SK-N-SH (cell line): ENCODE results near the gene WRNIP1. TPM values are rescaled to one million over a fixed set of nuclear protein-coding genes. Genes with fewer than 3 reads are reported as not detected.

Experiments
- CTCF ChIA-PET: fragments of 300-600, 350-600 bp; formaldehyde crosslinking; extraction: SDS; loops from one replicate; lab custom pipeline; 2021; lab: Yijun Ruan, JAX
- POLR2A ChIA-PET: fragments of 350-600 bp; sonication (Branson Sonifier 250); formaldehyde crosslinking; extraction: SDS; loops from one replicate; lab custom pipeline; 2020; ENCODE audit warnings: antibody characterized with exemption, inconsistent platforms; lab: Yijun Ruan, JAX
- DNase-seq: peaks from one replicate; pipeline ENCODE4 v3.0.0; 2012
- H2AFZ ChIP-seq: fragments of 200-600 bp; sonication (generic); 2 replicates; pipeline ENCODE4 v1.8.1; 2016; ENCODE audit warnings: antibody characterized with exemption, mild to moderate bottlenecking, low read depth
- H3F3A ChIP-seq: fragments of 200-600 bp; sonication (generic); replicated peaks from 2 replicates; pipeline ENCODE3; 2016; ENCODE audit warnings: antibody characterized with exemption, mild to moderate bottlenecking; ENCODE audit not compliant: insufficient read depth
- H3K27ac ChIP-seq, 2 experiments: fragments of 200-500 bp in 1 of 2; fragments of 200-600 bp in 1 of 2; sonication (Bioruptor generic) in 1 of 2; sonication (generic), shearing (Covaris generic) in 1 of 2; 2 replicates each; pipeline versions ENCODE4 v1.5.1 to v1.6.1; 2014 to 2016; ENCODE audit warnings: low read depth in 2 of 2, inconsistent platforms in 1 of 2, low read length in 1 of 2, mild to moderate bottlenecking in 1 of 2, mixed read lengths in 1 of 2
- H3K27me3 ChIP-seq: fragments of 200-600 bp; sonication (generic), shearing (Covaris generic); 2 replicates; pipeline ENCODE4 v1.6.1; 2016; ENCODE audit warnings: mixed run types; ENCODE audit not compliant: insufficient read depth
- H3K36me3 ChIP-seq, 2 experiments: fragments of 200-500 bp in 1 of 2; fragments of 200-600 bp in 1 of 2; sonication (Bioruptor generic) in 1 of 2; sonication (generic) in 1 of 2; replicated peaks in 1 of 2; 2 replicates each; pipeline versions ENCODE3 to v1.5.1; 2014 to 2016; ENCODE audit warnings: low read length in 1 of 2, mild to moderate bottlenecking in 1 of 2; ENCODE audit not compliant: insufficient read depth in 2 of 2, control insufficient read depth in 1 of 2
- H3K4me1 ChIP-seq, 2 experiments: fragments of 200-500 bp in 1 of 2; fragments of 200-600 bp in 1 of 2; sonication (Bioruptor generic) in 1 of 2; sonication (generic), shearing (Covaris generic) in 1 of 2; 2 replicates each; pipeline versions ENCODE4 v1.5.1 to v1.6.1; 2014 to 2016; ENCODE audit warnings: low read depth in 1 of 2, low read length in 1 of 2, mixed run types in 1 of 2; ENCODE audit not compliant: insufficient read depth in 2 of 2, control insufficient read depth in 1 of 2
- H3K4me2 ChIP-seq: fragments of 200-600 bp; sonication (generic), shearing (Covaris generic); 2 replicates; pipeline ENCODE4 v1.6.1; 2017; ENCODE audit warnings: mixed run types
- H3K4me3 ChIP-seq, 2 experiments: fragments of 200-500 bp in 1 of 2; fragments of 200-600 bp in 1 of 2; sonication (Bioruptor generic) in 1 of 2; sonication (generic), shearing (Covaris generic) in 1 of 2; 2 replicates each; pipeline versions ENCODE4 v1.5.1 to v1.8.1; 2014 to 2016; ENCODE audit warnings: low read depth in 2 of 2, inconsistent platforms in 1 of 2, low read length in 1 of 2, mild to moderate bottlenecking in 1 of 2, mixed read lengths in 1 of 2, moderate library complexity in 1 of 2
- H3K79me2 ChIP-seq: fragments of 200-600 bp; sonication (generic); 2 replicates; pipeline ENCODE4 v1.8.1; 2017; ENCODE audit warnings: mild to moderate bottlenecking; ENCODE audit not compliant: insufficient read depth
- H3K9ac ChIP-seq: fragments of 200-600 bp; sonication (generic); 2 replicates; pipeline ENCODE4 v1.6.1; 2017; ENCODE audit warnings: mixed run types
- H3K9me2 ChIP-seq: fragments of 200-600 bp; sonication (generic); 2 replicates; pipeline ENCODE4 v1.6.1; 2017; ENCODE audit warnings: mixed run types
- H3K9me3 ChIP-seq: fragments of 200-600 bp; sonication (generic); 2 replicates; pipeline ENCODE4 v1.6.1; 2017; ENCODE audit warnings: mixed run types, mild to moderate bottlenecking, moderate library complexity
- H4K20me1 ChIP-seq: fragments of 200-600 bp; sonication (generic); 2 replicates; pipeline ENCODE4 v1.6.1; 2017; ENCODE audit warnings: mild to moderate bottlenecking, mixed run types; ENCODE audit not compliant: insufficient read depth
- FOXJ3 ChIP-seq: sonication (generic); formaldehyde crosslinking; IDR thresholded peaks from 2 replicates; pipeline ENCODE4 v1.5.1; 2020; ENCODE audit warnings: mild to moderate bottlenecking, missing genetic modification reagents
- FOXM1 ChIP-seq: IDR thresholded peaks from 2 replicates; pipeline ENCODE4 v1.4.0; 2012; ENCODE audit warnings: low read depth, mild to moderate bottlenecking
- GABPA ChIP-seq: IDR thresholded peaks from 2 replicates; pipeline ENCODE4 v1.4.0; 2012; ENCODE audit warnings: low read depth, mild to moderate bottlenecking
- GATA2 ChIP-seq: sonication (generic); formaldehyde crosslinking; IDR thresholded peaks from 2 replicates; pipeline ENCODE4 v1.5.0; 2020; ENCODE audit warnings: mild to moderate bottlenecking, missing genetic modification reagents
- NFIC ChIP-seq: IDR thresholded peaks from 2 replicates; pipeline ENCODE4 v1.4.0; 2012; ENCODE audit warnings: borderline replicate concordance
- NRF1 ChIP-seq: IDR thresholded peaks from 2 replicates; pipeline ENCODE4 v1.6.1; 2012; ENCODE audit warnings: low read depth, mild to moderate bottlenecking, low read length
- POLR2AphosphoS5 ChIP-seq: IDR thresholded peaks from 2 replicates; pipeline ENCODE4 v1.6.1; 2012; ENCODE audit warnings: low read depth, low read length
- SIN3A ChIP-seq: IDR thresholded peaks from 2 replicates; pipeline ENCODE4 v1.6.1; 2012; ENCODE audit warnings: low read depth, mild to moderate bottlenecking, low read length, moderate library complexity, borderline replicate concordance
- WGBS: methylation state at CpG from one replicate; pipeline ENCODE4 v1.1.6; 2017; ENCODE audit warnings: low lambda C conversion rate; 5-methylcytosine and 5-hydroxymethylcytosine counted together
- polyA plus RNA-seq, 3 experiments: library from polyadenylated mRNA; depleted of rRNA; stranded (reverse); fragments of >200 nt; gene quantifications; 2 replicates each; pipeline ENCODE4 v1.2.3, GENCODE V29; 2012
- TF ChIP-seq, protein P1 (sequence below): IDR thresholded peaks from 2 replicates; pipeline ENCODE4 v1.4.0; 2012; ENCODE audit warnings: low read depth, borderline replicate concordance
- TF ChIP-seq, protein P2 (sequence below): fragments of 150-350 bp; IDR thresholded peaks from 2 replicates; pipeline ENCODE4 v1.6.1; 2017; ENCODE audit warnings: antibody characterized with exemption, low read length, low read depth, borderline replicate concordance

The WRNIP1 gene
- polyA plus RNA-seq, 1 of the 3 experiments (the other 2 are of a cell fraction): 47.5 TPM

DNA sequence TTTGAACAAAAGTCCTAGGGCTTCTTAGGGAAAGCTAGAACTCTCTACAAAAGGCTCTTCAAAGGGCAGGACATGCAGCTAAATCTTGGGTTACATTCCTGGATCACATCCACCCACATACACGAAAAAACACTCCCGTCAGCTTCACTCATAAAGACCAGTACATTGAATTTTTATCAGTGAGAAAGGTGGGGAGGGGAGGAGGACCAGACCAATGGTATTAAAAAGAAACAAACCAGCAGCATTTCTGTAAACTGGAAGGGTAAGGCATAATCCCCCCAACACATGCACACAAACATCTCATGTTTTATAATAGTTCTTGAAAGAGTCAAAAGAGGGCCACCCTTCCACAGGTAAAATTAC, 46.1 kb upstream of the WRNIP1 start:
- H2AFZ ChIP-seq: no peak overlapping the region
- WGBS: 63% methylated on average over 2 of the region's 2 CpGs
- ChIA-PET CTCF (interaction anchor here (1.5 to 1.6 kb wide), 2 partner anchors 14 to 19 kb away, joined by 3 to 8 read pairs; no protein-coding TSS in a partner anchor), POLR2A (interaction anchor here (0.6 kb wide), 1 partner anchor 510 kb away, joined by 3 read pairs; no protein-coding TSS in a partner anchor)
- no peak overlapping the region for H3K27ac ChIP-seq
- no peaks in the 10 kb centered on the region for H3K79me2 ChIP-seq
- H3K4me3 ChIP-seq: no peak overlapping the region
- DNase-seq: no peak
- no peaks in the 10 kb centered on the region for H3K27me3 ChIP-seq
- no peaks in the 10 kb centered on the region for H3K9me2 ChIP-seq
- peaks cover 8% of the 10 kb centered on the region for H3F3A ChIP-seq
- no peak overlapping the region for H3K9ac ChIP-seq
- no peaks in the 10 kb centered on the region for H3K36me3 ChIP-seq
- peaks cover 0 to 1% of the 10 kb centered on the region in 2 experiments; a peak in 1 of 4 replicates for H3K4me1 ChIP-seq
- no peak overlapping the region for H3K4me2 ChIP-seq
- no peaks in the 10 kb centered on the region for H4K20me1 ChIP-seq
- no peaks in the 10 kb centered on the region for H3K9me3 ChIP-seq
- TF ChIP-seq NFIC (no peak), SIN3A (no peak), FOXM1 (no peak), FOXJ3 (CRISPR knock-in tag) (no peak), POLR2AphosphoS5 (no peak), NRF1 (no peak)
- TF ChIP-seq, all 33 proteins: peak for 0

DNA sequence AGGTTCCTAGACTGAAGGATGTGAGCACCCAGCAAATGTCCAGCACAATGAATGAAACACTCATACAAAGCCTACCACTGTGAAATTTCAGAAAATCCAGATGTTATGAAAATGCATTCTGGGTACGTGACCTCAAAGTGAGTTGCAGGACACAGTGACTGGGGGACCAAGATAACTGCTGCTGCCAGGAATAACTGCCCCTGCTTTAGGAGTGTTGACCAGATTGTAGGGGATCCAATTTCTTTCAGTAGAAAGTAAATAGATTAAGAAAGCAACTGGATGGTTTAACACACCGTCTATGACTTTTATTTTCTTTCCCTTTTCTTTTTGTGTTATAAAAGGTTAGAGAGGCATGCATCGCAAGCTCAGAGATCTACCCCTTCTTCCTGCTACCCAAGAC, 44.0 kb upstream of the WRNIP1 start:
- H3K9ac ChIP-seq: no peak overlapping the region
- ChIA-PET POLR2A (no interaction called here), CTCF (no interaction called here)
- H3K9me2 ChIP-seq: no peaks in the 10 kb centered on the region
- H3K9me3 ChIP-seq: no peaks in the 10 kb centered on the region
- H3K4me3 ChIP-seq: no peak overlapping the region
- H4K20me1 ChIP-seq: no peaks in the 10 kb centered on the region
- no peaks in the 10 kb centered on the region for H3K36me3 ChIP-seq
- WGBS: 50% methylated on average over 3 of the region's 3 CpGs
- H3F3A ChIP-seq: no peaks in the 10 kb centered on the region
- H3K4me1 ChIP-seq: peaks cover 0 to 4% of the 10 kb centered on the region in 2 experiments; a peak in 1 of 4 replicates
- no peak for TF ChIP-seq GABPA
- TF ChIP-seq, protein P1, sequence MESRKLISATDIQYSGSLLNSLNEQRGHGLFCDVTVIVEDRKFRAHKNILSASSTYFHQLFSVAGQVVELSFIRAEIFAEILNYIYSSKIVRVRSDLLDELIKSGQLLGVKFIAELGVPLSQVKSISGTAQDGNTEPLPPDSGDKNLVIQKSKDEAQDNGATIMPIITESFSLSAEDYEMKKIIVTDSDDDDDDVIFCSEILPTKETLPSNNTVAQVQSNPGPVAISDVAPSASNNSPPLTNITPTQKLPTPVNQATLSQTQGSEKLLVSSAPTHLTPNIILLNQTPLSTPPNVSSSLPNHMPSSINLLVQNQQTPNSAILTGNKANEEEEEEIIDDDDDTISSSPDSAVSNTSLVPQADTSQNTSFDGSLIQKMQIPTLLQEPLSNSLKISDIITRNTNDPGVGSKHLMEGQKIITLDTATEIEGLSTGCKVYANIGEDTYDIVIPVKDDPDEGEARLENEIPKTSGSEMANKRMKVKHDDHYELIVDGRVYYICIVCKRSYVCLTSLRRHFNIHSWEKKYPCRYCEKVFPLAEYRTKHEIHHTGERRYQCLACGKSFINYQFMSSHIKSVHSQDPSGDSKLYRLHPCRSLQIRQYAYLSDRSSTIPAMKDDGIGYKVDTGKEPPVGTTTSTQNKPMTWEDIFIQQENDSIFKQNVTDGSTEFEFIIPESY: no peak
- no peak for TF ChIP-seq GATA2
- TF ChIP-seq, protein P2, sequence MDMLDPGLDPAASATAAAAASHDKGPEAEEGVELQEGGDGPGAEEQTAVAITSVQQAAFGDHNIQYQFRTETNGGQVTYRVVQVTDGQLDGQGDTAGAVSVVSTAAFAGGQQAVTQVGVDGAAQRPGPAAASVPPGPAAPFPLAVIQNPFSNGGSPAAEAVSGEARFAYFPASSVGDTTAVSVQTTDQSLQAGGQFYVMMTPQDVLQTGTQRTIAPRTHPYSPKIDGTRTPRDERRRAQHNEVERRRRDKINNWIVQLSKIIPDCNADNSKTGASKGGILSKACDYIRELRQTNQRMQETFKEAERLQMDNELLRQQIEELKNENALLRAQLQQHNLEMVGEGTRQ: no peak
- no peak overlapping the region for H3K4me2 ChIP-seq
- no peak overlapping the region for H3K27ac ChIP-seq
- no peaks in the 10 kb centered on the region for H3K27me3 ChIP-seq
- no peak overlapping the region for H2AFZ ChIP-seq
- DNase-seq: no peak
- H3K79me2 ChIP-seq: no peaks in the 10 kb centered on the region
